GM12891 (cell line): ENCODE data around the gene SPA17.

Experiments used
- PAX5 ChIP-seq: IDR thresholded peaks from 2 replicates; pipeline ENCODE4 v1.6.1; 2011; ENCODE audit warnings: low read length, moderate library complexity, mild to moderate bottlenecking; ENCODE audit not compliant: insufficient read depth, severe bottlenecking
- POLR2A ChIP-seq: IDR thresholded peaks from 2 replicates; pipeline ENCODE4 v1.6.1; 2011; ENCODE audit warnings: low read depth, low read length, control low read depth
- POLR2AphosphoS5 ChIP-seq: IDR thresholded peaks from 2 replicates; pipeline ENCODE4 v1.6.1; 2011; ENCODE audit warnings: low read depth, low read length, control low read depth
- TAF1 ChIP-seq: IDR thresholded peaks from 2 replicates; pipeline ENCODE4 v1.6.1; 2011; ENCODE audit warnings: low read depth, low read length, control low read depth

DNA sequence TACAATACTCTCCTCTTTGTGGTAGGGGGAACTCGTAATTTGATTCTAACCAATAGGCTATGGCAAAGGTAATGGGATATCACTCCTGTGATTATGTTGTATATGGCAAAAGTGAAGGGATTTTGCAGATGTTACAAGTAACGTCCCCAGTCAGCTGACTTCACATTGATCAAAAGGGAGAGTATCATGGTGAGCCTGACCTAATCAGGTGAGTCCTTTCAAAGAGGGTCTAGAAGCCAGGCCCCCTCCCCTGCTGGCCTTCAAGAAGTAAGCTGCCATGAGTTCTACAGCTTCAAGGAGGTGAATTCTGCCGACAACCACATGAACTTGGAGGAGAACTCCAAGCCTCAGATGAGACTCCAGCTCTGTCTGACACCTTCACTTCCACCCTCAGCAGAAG lies 31.1 kb upstream of the SPA17 start:
- TF ChIP-seq POLR2AphosphoS5, result no peak
- no peak for TF ChIP-seq POLR2A
- no peak for TF ChIP-seq PAX5
- TF ChIP-seq TAF1, result no peak
